HG03135 (cell line): ENCODE data around the gene LRP1B.
A peak's percentile ranks its signal among the peaks of the same experiment; 100 is the strongest.
"Not testable (repeated sequence)": the region's sequence is repeated elsewhere in the genome, so short reads cannot be mapped to it uniquely, and the experiment has no call there.

Source experiments
- ATAC-seq: cut with Tn5 transposase; IDR thresholded peaks from one replicate; pipeline ENCODE4 v1.9.1; 2021; ENCODE audit warnings: mild to moderate bottlenecking, moderate library complexity; ENCODE audit not compliant: unreplicated experiment

LRP1B gene

GRCh38 chr2:140662504-140662903, 1468.3 kb downstream of the LRP1B start:
- ATAC-seq, result no peak

- ATAC-seq, result no peak
These were observed 1471.8 kb downstream of the LRP1B start for GRCh38 chr2:140658760-140659692.

GRCh38 chr2:140657657-140658056, 1473.2 kb downstream of the LRP1B start:
- ATAC-seq, result no peak

- ATAC-seq, result no peak
These were observed 1476.3 kb downstream of the LRP1B start for GRCh38 chr2:140654565-140654964.

- no peak for ATAC-seq
These were observed 1480.0 kb downstream of the LRP1B start for GRCh38 chr2:140650825-140651224.

GRCh38 chr2:140650134-140650533, 1480.7 kb downstream of the LRP1B start:
- not testable (repeated sequence) for ATAC-seq

GRCh38 chr2:140648393-140648792, 1482.4 kb downstream of the LRP1B start:
- ATAC-seq, result no peak

GRCh38 chr2:140643761-140644187, 1487.0 kb downstream of the LRP1B start:
- no peak for ATAC-seq

GRCh38 chr2:140641163-140641562, 1489.7 kb downstream of the LRP1B start:
- no peak for ATAC-seq

- peak; percentile 79 for ATAC-seq
These were observed 1491.2 kb downstream of the LRP1B start for GRCh38 chr2:140639628-140640027.

- no peak for ATAC-seq
These were observed 1500.3 kb downstream of the LRP1B start for GRCh38 chr2:140630557-140630956.

- no peak for ATAC-seq
These were observed 1502.9 kb downstream of the LRP1B start for GRCh38 chr2:140627885-140628284.

- no peak for ATAC-seq
These were observed 1503.7 kb downstream of the LRP1B start for GRCh38 chr2:140627136-140627535.

- no peak for ATAC-seq
These were observed 1506.6 kb downstream of the LRP1B start for GRCh38 chr2:140624200-140624599.

GRCh38 chr2:140621583-140622362, 1509.0 kb downstream of the LRP1B start:
- ATAC-seq, result no peak

- no peak for ATAC-seq
These were observed 1526.0 kb downstream of the LRP1B start for GRCh38 chr2:140604788-140605187.

- no peak for ATAC-seq
These were observed 1526.7 kb downstream of the LRP1B start for GRCh38 chr2:140604096-140604495.

- ATAC-seq, result no peak
These were observed 1527.4 kb downstream of the LRP1B start for GRCh38 chr2:140603416-140603815.

- no peak for ATAC-seq
These were observed 1529.0 kb downstream of the LRP1B start for GRCh38 chr2:140601801-140602200.

GRCh38 chr2:140601342-140601741, 1529.5 kb downstream of the LRP1B start:
- ATAC-seq, result no peak

- no peak for ATAC-seq
These were observed 1530.7 kb downstream of the LRP1B start for GRCh38 chr2:140600116-140600515.

- no peak for ATAC-seq
These were observed 1533.0 kb downstream of the LRP1B start for GRCh38 chr2:140597836-140598235.
